Right lobe of liver (tissue), 6 donors: ENCODE measurements around the gene ADGRF1. TPM values are rescaled to one million over a fixed set of nuclear protein-coding genes. Genes with fewer than 3 reads are reported as not detected.

Experiments
- ATAC-seq, 4 donors: fragments of 200-7000 bp; cut with Tn5 transposase; one replicate each; pipeline ENCODE4 v1.9.1; 2020; ENCODE audit warnings: mild to moderate bottlenecking in 4 of 4, moderate library complexity in 4 of 4
- DNase-seq, 3 donors: peaks; one replicate each; pipeline ENCODE4 v3.0.0-alpha.2; 2020
- H3K27ac ChIP-seq, 3 donors: fragments of 200-600 bp; one replicate each; pipeline ENCODE4 v1.8.0; 2022
- H3K27me3 ChIP-seq, 2 donors: fragments of 200-600 bp; one replicate each; pipeline ENCODE4 v1.8.0; 2022
- H3K36me3 ChIP-seq, 4 donors: fragments of 200-600 bp; sonication (generic) in 1 of 4; one replicate each; pipeline versions ENCODE4 v1.5.1 to v1.8.0; 2017 to 2022; ENCODE audit warnings: control low read depth in 1 of 4
- H3K4me1 ChIP-seq, 4 donors: fragments of 200-600 bp; sonication (generic) in 1 of 4; one replicate each; pipeline versions ENCODE4 v1.5.1 to v1.8.0; 2017 to 2022; ENCODE audit warnings: control low read depth in 1 of 4
- H3K4me3 ChIP-seq, 3 donors: fragments of 200-600 bp; one replicate each; pipeline ENCODE4 v1.8.0; 2022
- H3K9me3 ChIP-seq, 4 donors: fragments of 200-600 bp; sonication (generic) in 1 of 4; one replicate each; pipeline versions ENCODE4 v1.5.1 to v1.8.0; 2017 to 2022; ENCODE audit warnings: control low read depth in 1 of 4
- POLR2A ChIP-seq: fragments of 450-650 bp; IDR thresholded peaks from one replicate; pipeline ENCODE4 v1.6.1; 2017; ENCODE audit warnings: antibody characterized with exemption, mild to moderate bottlenecking
- WGBS: methylation state at CpG from one replicate; pipeline ENCODE4 v1.1.6; 2018; ENCODE audit warnings: low coverage, low lambda C conversion rate; ENCODE audit not compliant: insufficient coverage; ENCODE audit errors: missing lambda C conversion rate; 5-methylcytosine and 5-hydroxymethylcytosine counted together
- intact Hi-C, 2 donors: fragments of 100-400 bp; cut with DNase I; formaldehyde crosslinking; loops; one replicate each; pipeline versions ENCODE4 v1.11.2 to v1.14.1; 2022
- total RNA-seq, 6 experiments: library from RNA; depleted of rRNA in 2 of 6; stranded (reverse); fragments of >200 nt in 2 of 6; fragmentation: NEBNext Ultra II Directional in 3 of 6; extraction: Animal tissue kit (Norgen Biotek cat#: 25700) in 3 of 6; gene quantifications; one replicate each; pipeline versions ENCODE4 v1.1.0 to v1.2.4, GENCODE V29; 2016 to 2023
- TF ChIP-seq, protein P1 (sequence below), 4 donors: fragments of 200-600 bp in 3 of 4; fragments of 450-650 bp in 1 of 4; IDR thresholded peaks; one replicate each; pipeline versions ENCODE4 v1.5.1 to v1.8.0; 2016 to 2022; ENCODE audit warnings: antibody characterized with exemption in 4 of 4, mild to moderate bottlenecking in 2 of 4
- donor health status: DM: no; HTN: yes; CAD: no.
- donor health status: DM: no; HTN: no; CAD: no.
- donor health status: DM: no; HTN: no; CAD: no.
- donor health status: DM: no; HTN: yes; CAD: no.
- donor health status: DM: no; HTN: yes; CAD: no.

The ADGRF1 gene
- total RNA-seq, 6 experiments from 2014 or later, result not detected

DNA sequence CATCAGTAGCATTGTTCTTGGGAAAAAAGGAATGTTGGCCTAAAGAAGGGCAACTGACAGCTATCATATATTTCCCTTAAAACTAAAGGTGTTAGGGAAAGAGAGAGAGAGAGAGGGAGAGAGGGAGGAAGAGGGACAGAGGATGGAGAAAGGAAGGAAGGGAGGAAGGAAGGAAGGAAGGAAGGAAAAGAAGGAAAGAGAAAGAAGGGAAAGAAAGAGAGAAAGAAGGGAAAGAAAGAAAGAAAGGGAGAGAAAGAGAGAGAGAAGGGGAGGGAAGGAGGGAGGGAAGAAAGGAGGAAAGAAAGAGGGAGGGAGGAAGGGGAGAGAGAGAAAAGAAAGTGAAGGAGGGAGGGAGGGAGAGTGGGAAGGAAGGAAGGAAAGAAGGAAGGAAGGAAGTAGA is 82.7 kb downstream of the ADGRF1 start:
- Histone ChIP-seq H3K27me3 (no peaks in the 10 kb centered on the region), H3K4me3 (no peak overlapping the region), H3K4me1 (no peaks in the 10 kb centered on the region), H3K36me3 (no peaks in the 10 kb centered on the region), H3K9me3 (no peaks in the 10 kb centered on the region), H3K27ac (no peak overlapping the region)
- ATAC-seq, result no peak
- TF ChIP-seq, protein P1, sequence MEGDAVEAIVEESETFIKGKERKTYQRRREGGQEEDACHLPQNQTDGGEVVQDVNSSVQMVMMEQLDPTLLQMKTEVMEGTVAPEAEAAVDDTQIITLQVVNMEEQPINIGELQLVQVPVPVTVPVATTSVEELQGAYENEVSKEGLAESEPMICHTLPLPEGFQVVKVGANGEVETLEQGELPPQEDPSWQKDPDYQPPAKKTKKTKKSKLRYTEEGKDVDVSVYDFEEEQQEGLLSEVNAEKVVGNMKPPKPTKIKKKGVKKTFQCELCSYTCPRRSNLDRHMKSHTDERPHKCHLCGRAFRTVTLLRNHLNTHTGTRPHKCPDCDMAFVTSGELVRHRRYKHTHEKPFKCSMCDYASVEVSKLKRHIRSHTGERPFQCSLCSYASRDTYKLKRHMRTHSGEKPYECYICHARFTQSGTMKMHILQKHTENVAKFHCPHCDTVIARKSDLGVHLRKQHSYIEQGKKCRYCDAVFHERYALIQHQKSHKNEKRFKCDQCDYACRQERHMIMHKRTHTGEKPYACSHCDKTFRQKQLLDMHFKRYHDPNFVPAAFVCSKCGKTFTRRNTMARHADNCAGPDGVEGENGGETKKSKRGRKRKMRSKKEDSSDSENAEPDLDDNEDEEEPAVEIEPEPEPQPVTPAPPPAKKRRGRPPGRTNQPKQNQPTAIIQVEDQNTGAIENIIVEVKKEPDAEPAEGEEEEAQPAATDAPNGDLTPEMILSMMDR (IDR thresholded peaks at IDR 0.05), result no peak
- no peak for TF ChIP-seq POLR2A
- intact Hi-C loops, result no loop called here
- no peak for DNase-seq

DNA sequence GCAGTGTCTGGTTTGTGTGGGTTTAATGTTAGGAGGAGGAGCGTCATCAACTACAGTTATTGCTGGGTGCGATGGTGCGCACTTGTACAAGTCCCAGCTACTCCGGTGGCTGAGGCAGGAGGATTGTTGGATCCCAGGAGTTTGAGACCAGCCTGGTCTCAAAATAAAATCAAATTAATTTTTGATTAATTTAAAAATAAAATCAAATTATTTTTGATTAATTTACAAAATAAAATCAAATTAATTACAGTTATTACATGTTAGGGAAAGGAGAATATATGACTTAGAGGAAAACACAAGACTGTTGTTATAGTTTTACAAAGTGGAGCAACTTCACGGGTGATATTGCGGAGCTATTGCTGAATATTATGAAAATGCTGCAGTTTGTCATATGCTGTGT is 85.7 kb downstream of the ADGRF1 start:
- no peak for ATAC-seq
- H3K27ac ChIP-seq, result no peak overlapping the region

DNA sequence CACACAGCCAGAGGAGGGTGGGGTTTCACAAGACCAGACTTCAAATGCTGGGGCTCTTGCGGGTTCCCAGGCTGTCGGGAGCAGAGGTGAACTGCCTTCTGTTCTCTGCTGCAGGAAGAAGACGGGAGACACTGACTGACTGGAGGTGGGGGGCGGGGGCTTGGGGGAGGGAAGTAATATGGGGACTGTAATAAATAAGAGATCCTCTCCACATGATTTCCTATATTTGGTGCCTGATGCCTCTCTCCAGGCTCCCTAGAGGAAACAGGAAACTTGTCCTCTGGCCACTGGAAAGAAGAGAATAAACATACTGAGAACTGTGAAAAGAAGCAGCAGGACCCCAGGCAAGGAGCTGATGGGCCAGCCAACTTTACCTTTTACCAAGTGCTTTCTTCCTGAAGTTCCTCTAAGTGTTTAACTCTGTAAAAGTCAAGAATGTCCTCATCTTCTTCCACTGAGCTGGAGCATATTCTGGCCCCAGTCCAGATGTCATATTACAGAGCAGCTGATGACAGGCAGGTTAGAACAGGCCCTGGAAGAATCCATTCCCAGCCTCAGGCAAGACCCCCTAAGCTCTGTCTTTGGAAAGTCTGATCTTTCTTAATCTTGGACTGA is 87.2 kb downstream of the ADGRF1 start:
- peak overlapping the region in 1 of 3 donors; percentile 33 for H3K27ac ChIP-seq
- intact Hi-C loops, result no loop called here
- ATAC-seq (peak; percentile 40 to 79 (median 75)), DNase-seq (peak in 1 of 3 donors; percentile 25)
- H3K9me3 ChIP-seq, result no peaks in the 10 kb centered on the region
- no peaks in the 10 kb centered on the region for H3K27me3 ChIP-seq
- TF ChIP-seq POLR2A, result no peak
- TF ChIP-seq, protein P1 (IDR thresholded peaks at IDR 0.05), result no peak
- no peak overlapping the region for H3K4me3 ChIP-seq
- no peaks in the 10 kb centered on the region for H3K4me1 ChIP-seq
- no peaks in the 10 kb centered on the region for H3K36me3 ChIP-seq
- 49% methylated on average over 4 of the region's 4 CpGs for WGBS

More for the DNA sequence above, 85.7 kb downstream of the ADGRF1 start:
- TF ChIP-seq POLR2A, result no peak
- TF ChIP-seq, protein P1 (IDR thresholded peaks at IDR 0.05), result no peak
- intact Hi-C loops, result no loop called here
- WGBS, result 87% methylated on average over 6 of the region's 6 CpGs
- H3K9me3 ChIP-seq, result no peaks in the 10 kb centered on the region
- H3K36me3 ChIP-seq, result no peaks in the 10 kb centered on the region
- no peak for DNase-seq
- no peak overlapping the region for H3K4me3 ChIP-seq
- H3K27me3 ChIP-seq, result no peaks in the 10 kb centered on the region
- no peaks in the 10 kb centered on the region for H3K4me1 ChIP-seq

DNA sequence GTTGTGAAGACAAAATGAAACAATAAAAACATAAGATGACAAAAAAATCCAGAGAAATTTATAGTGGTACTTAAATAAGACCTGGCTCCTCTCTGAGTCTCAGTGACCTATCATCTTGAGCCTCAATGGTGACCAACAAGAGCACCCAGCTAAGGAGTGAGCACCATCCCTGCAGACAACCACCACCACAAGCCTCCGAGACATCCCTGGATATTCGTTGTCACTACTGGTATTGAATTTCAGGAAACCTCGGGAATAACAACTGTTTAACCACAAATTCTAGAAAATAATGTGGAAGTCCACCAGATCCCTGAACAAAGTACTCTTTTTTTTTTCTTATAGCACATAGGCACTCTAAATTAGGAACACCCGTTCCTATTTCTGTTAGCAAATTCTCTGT is 88.2 kb downstream of the ADGRF1 start:
- Histone ChIP-seq H3K4me3 (peak overlapping the region in 1 of 3 donors; percentile 33), H3K27me3 (no peaks in the 10 kb centered on the region), H3K27ac (no peak overlapping the region), H3K9me3 (no peaks in the 10 kb centered on the region), H3K4me1 (no peaks in the 10 kb centered on the region), H3K36me3 (no peaks in the 10 kb centered on the region)
- whole genome bisulfite sequencing, result 45% methylated on average over 4 of the region's 4 CpGs
- ATAC-seq (no peak), DNase-seq (no peak)
- intact Hi-C loops, result no loop called here
- TF ChIP-seq POLR2A, result no peak
- TF ChIP-seq, protein P1 (IDR thresholded peaks at IDR 0.05), result no peak
